ENCODE data around the gene C3orf22.

The C3orf22 gene

DNA sequence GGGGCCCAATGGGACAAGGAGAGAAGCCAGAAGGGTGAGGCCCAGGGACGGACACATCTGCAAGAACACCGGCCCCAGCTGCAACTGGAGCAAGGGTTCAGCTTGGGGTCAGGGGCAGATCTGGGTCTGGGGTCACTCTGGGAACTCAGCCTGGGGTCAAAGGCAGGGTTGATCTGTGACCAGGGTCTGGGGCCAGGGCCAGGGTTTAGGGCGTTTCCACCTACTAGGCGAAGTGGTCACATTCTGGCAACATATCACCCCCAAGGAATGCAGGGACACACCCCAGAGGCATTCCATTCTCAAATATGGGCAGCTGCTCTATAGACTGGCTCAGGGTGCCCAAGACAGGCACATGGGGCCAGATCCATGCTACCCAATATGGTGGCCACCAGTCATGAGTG is 50.2 kb downstream of the C3orf22 start:
- no peak overlapping the region for H3K9ac ChIP-seq (ENCODE audit: low read depth, low read length, poor library complexity, severe bottlenecking)
- no peaks in the 10 kb centered on the region for H3K9me3 ChIP-seq (ENCODE audit: insufficient read depth, low read depth, low read length)
- no peaks in the 10 kb centered on the region for H3K27me3 ChIP-seq (ENCODE audit: insufficient read depth, low read length, poor library complexity, severe bottlenecking)
- H4K20me1 ChIP-seq (ENCODE audit: insufficient read depth, low read length, poor library complexity, severe bottlenecking) = no peaks in the 10 kb centered on the region
- H2AFZ ChIP-seq (ENCODE audit: low read length) = no peak overlapping the region
- TF ChIP-seq EZH2phosphoT487 (IDR thresholded peaks at IDR 0.05; ENCODE audit: borderline replicate concordance) = no peak
- TF ChIP-seq, protein P1, sequence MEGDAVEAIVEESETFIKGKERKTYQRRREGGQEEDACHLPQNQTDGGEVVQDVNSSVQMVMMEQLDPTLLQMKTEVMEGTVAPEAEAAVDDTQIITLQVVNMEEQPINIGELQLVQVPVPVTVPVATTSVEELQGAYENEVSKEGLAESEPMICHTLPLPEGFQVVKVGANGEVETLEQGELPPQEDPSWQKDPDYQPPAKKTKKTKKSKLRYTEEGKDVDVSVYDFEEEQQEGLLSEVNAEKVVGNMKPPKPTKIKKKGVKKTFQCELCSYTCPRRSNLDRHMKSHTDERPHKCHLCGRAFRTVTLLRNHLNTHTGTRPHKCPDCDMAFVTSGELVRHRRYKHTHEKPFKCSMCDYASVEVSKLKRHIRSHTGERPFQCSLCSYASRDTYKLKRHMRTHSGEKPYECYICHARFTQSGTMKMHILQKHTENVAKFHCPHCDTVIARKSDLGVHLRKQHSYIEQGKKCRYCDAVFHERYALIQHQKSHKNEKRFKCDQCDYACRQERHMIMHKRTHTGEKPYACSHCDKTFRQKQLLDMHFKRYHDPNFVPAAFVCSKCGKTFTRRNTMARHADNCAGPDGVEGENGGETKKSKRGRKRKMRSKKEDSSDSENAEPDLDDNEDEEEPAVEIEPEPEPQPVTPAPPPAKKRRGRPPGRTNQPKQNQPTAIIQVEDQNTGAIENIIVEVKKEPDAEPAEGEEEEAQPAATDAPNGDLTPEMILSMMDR (conservative IDR thresholded peaks at IDR 0.05; ENCODE audit: low read length) = no peak
- H3K79me2 ChIP-seq (ENCODE audit: insufficient read depth, low read length) = no peaks in the 10 kb centered on the region
- H3K36me3 ChIP-seq (ENCODE audit: insufficient read depth, low read length) = no peaks in the 10 kb centered on the region
- no peaks in the 10 kb centered on the region for H3F3A ChIP-seq (ENCODE audit: low read depth)
- H3K9me2 ChIP-seq (replicated peaks; ENCODE audit: low read depth, low read length) = no peaks in the 10 kb centered on the region
- H3K4me1 ChIP-seq (ENCODE audit: insufficient read depth, low read length, poor library complexity, severe bottlenecking) = peaks cover 14% of the 10 kb centered on the region
- no peak overlapping the region for H3K4me3 ChIP-seq (ENCODE audit: low read length, poor library complexity, severe bottlenecking)
- H3K4me2 ChIP-seq (ENCODE audit: low read depth, low read length, poor library complexity, severe bottlenecking) = no peak overlapping the region

DNA sequence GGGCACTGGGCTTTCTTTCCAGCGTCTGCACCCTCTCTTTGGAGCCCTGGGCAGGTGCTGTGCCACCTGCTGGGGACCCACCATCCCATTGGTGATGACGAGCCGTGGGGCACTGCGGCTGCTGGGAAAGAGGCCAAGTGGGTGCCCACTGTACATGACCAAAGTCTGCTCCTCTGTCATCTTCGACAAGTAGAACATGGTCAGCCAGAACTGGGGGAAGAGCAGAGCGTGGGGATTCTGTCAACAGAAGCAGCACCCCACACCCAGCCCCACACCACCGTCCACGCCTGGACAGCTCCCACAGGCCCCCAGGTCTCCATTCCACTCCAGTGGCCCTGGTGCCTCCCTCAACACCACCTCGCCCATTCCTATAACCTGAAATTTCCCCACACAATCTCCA is 50.8 kb downstream of the C3orf22 start:
- Histone ChIP-seq H2AFZ (ENCODE audit: low read length) (no peak overlapping the region), H3K4me2 (ENCODE audit: low read depth, low read length, poor library complexity, severe bottlenecking) (no peak overlapping the region), H3F3A (ENCODE audit: low read depth) (no peaks in the 10 kb centered on the region), H3K4me1 (ENCODE audit: insufficient read depth, low read length, poor library complexity, severe bottlenecking) (peaks cover 14% of the 10 kb centered on the region), H3K36me3 (ENCODE audit: insufficient read depth, low read length) (no peaks in the 10 kb centered on the region), H3K9ac (ENCODE audit: low read depth, low read length, poor library complexity, severe bottlenecking) (no peak overlapping the region), H3K9me3 (ENCODE audit: insufficient read depth, low read depth, low read length) (no peaks in the 10 kb centered on the region), H3K27me3 (ENCODE audit: insufficient read depth, low read length, poor library complexity, severe bottlenecking) (no peaks in the 10 kb centered on the region), H3K79me2 (ENCODE audit: insufficient read depth, low read length) (no peaks in the 10 kb centered on the region), H3K4me3 (ENCODE audit: low read length, poor library complexity, severe bottlenecking) (no peak overlapping the region), H3K9me2 (replicated peaks; ENCODE audit: low read depth, low read length) (no peaks in the 10 kb centered on the region), H4K20me1 (ENCODE audit: insufficient read depth, low read length, poor library complexity, severe bottlenecking) (no peaks in the 10 kb centered on the region)
- TF ChIP-seq, protein P1 (conservative IDR thresholded peaks at IDR 0.05; ENCODE audit: low read length) = no peak
- no peak for TF ChIP-seq EZH2phosphoT487 (IDR thresholded peaks at IDR 0.05; ENCODE audit: borderline replicate concordance)

DNA sequence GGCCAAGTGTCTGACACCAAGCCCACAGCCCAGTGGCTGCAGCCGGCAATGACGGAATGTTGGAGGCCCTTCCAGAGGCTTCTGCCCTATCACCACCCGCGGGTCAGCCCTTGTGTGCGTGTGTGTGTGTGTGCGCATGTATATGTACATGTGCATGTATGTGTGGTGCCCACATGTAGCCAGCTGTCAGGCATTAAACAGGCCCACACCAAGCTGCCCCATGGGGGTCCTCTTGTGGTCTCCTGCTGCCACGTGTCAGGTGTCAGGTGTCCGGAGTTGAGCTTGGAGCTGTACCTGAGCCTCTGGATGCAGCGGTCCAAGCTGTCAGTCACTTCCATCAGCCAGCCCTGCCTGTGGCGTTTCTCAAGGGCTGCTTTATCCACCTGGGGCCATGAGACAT is 55.0 kb downstream of the C3orf22 start:
- Histone ChIP-seq H4K20me1 (ENCODE audit: insufficient read depth, low read length, poor library complexity, severe bottlenecking) (no peaks in the 10 kb centered on the region), H3K4me2 (ENCODE audit: low read depth, low read length, poor library complexity, severe bottlenecking) (no peak overlapping the region), H3K36me3 (ENCODE audit: insufficient read depth, low read length) (no peaks in the 10 kb centered on the region), H2AFZ (ENCODE audit: low read length) (no peak overlapping the region), H3K79me2 (ENCODE audit: insufficient read depth, low read length) (no peaks in the 10 kb centered on the region), H3K27me3 (ENCODE audit: insufficient read depth, low read length, poor library complexity, severe bottlenecking) (no peaks in the 10 kb centered on the region), H3K9me3 (ENCODE audit: insufficient read depth, low read depth, low read length) (no peaks in the 10 kb centered on the region), H3K4me1 (ENCODE audit: insufficient read depth, low read length, poor library complexity, severe bottlenecking) (peaks cover 10% of the 10 kb centered on the region), H3K9me2 (replicated peaks; ENCODE audit: low read depth, low read length) (no peaks in the 10 kb centered on the region), H3F3A (ENCODE audit: low read depth) (no peaks in the 10 kb centered on the region), H3K4me3 (ENCODE audit: low read length, poor library complexity, severe bottlenecking) (no peak overlapping the region), H3K9ac (ENCODE audit: low read depth, low read length, poor library complexity, severe bottlenecking) (no peak overlapping the region)
- TF ChIP-seq EZH2phosphoT487 (IDR thresholded peaks at IDR 0.05; ENCODE audit: borderline replicate concordance) = no peak

DNA sequence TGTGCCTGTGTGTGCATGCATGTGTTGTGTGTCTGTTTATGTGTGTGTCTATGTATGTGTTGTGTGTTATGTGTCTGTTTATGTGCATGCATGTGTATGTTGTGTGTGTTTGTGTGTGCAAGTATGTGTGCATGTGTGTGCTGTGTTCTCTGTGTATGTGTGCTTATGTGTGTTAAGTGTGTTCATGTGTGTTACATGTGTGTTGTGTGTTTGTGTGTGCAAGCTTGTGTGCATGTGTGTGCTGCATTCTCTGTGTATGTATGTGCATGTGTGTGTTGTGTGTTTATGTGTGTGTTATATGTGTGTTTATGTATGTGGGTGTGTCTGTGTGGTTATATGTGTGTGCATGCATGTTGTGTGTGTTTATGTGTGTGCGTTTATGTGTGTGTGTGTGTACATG is 56.1 kb downstream of the C3orf22 start:
- no peaks in the 10 kb centered on the region for H3K9me2 ChIP-seq (replicated peaks; ENCODE audit: low read depth, low read length)
- no peaks in the 10 kb centered on the region for H3K79me2 ChIP-seq (ENCODE audit: insufficient read depth, low read length)
- H3K9ac ChIP-seq (ENCODE audit: low read depth, low read length, poor library complexity, severe bottlenecking) = no peak overlapping the region
- H3K4me2 ChIP-seq (ENCODE audit: low read depth, low read length, poor library complexity, severe bottlenecking) = no peak overlapping the region
- H4K20me1 ChIP-seq (ENCODE audit: insufficient read depth, low read length, poor library complexity, severe bottlenecking) = no peaks in the 10 kb centered on the region
- no peak overlapping the region for H3K4me3 ChIP-seq (ENCODE audit: low read length, poor library complexity, severe bottlenecking)
- no peaks in the 10 kb centered on the region for H3K9me3 ChIP-seq (ENCODE audit: insufficient read depth, low read depth, low read length)
- H3K4me1 ChIP-seq (ENCODE audit: insufficient read depth, low read length, poor library complexity, severe bottlenecking) = peaks cover 21% of the 10 kb centered on the region
- no peak for TF ChIP-seq EZH2phosphoT487 (IDR thresholded peaks at IDR 0.05; ENCODE audit: borderline replicate concordance)
- TF ChIP-seq, protein P1 (conservative IDR thresholded peaks at IDR 0.05; ENCODE audit: low read length) = no peak
- H2AFZ ChIP-seq (ENCODE audit: low read length) = no peak overlapping the region
- H3F3A ChIP-seq (ENCODE audit: low read depth) = no peaks in the 10 kb centered on the region
- no peaks in the 10 kb centered on the region for H3K27me3 ChIP-seq (ENCODE audit: insufficient read depth, low read length, poor library complexity, severe bottlenecking)
- no peaks in the 10 kb centered on the region for H3K36me3 ChIP-seq (ENCODE audit: insufficient read depth, low read length)

All from Loucy (cell line).